ENCODE results near the gene APOD. TPM values are rescaled to one million over a fixed set of nuclear protein-coding genes. Genes with fewer than 3 reads are reported as not detected.

APOD gene
- total RNA-seq, 1 donor from 2014 or later = 92.5 TPM

- TF ChIP-seq CTCF (IDR thresholded peaks at IDR 0.05; ENCODE audit: borderline replicate concordance) = no peak
- Histone ChIP-seq H3K4me1 (peaks cover 24% of the 10 kb centered on the region), H3K9me3 (replicated peaks) (no peaks in the 10 kb centered on the region), H3K27me3 (ENCODE audit: low read depth) (no peaks in the 10 kb centered on the region), H3K36me3 (no peaks in the 10 kb centered on the region), H3K4me3 (no peak overlapping the region), H3K27ac (replicated peaks) (no peak overlapping the region)
- intact Hi-C loops (cut with micrococcal nuclease) = no loop called here
- DNase-seq = no peak
Measured at GRCh38 chr3:195554458-195554857, 29.3 kb downstream of the APOD start.

GRCh38 chr3:195553268-195553667 is 30.5 kb downstream of the APOD start:
- intact Hi-C loops (cut with micrococcal nuclease) = no loop called here
- Histone ChIP-seq H3K4me3 (no peak overlapping the region), H3K36me3 (no peaks in the 10 kb centered on the region), H3K27me3 (ENCODE audit: low read depth) (no peaks in the 10 kb centered on the region), H3K4me1 (peaks cover 18% of the 10 kb centered on the region), H3K9me3 (replicated peaks) (no peaks in the 10 kb centered on the region), H3K27ac (replicated peaks) (no peak overlapping the region)
- no peak for DNase-seq
- no peak for TF ChIP-seq CTCF (IDR thresholded peaks at IDR 0.05; ENCODE audit: borderline replicate concordance)

GRCh38 chr3:195551381-195551978 is 32.3 kb downstream of the APOD start:
- no peak for TF ChIP-seq CTCF (IDR thresholded peaks at IDR 0.05; ENCODE audit: borderline replicate concordance)
- Histone ChIP-seq H3K27ac (replicated peaks) (peak overlapping the region; percentile 30), H3K36me3 (no peaks in the 10 kb centered on the region), H3K4me3 (no peak overlapping the region), H3K4me1 (peaks cover 22% of the 10 kb centered on the region), H3K27me3 (ENCODE audit: low read depth) (no peaks in the 10 kb centered on the region), H3K9me3 (replicated peaks) (no peaks in the 10 kb centered on the region)
- peak; percentile 50 for DNase-seq
- intact Hi-C loops (cut with micrococcal nuclease) = no loop called here

- intact Hi-C loops (cut with micrococcal nuclease) = no loop called here
- no peak for DNase-seq
- H3K4me3 ChIP-seq = no peak overlapping the region
- peak overlapping the region; percentile 25 for H3K27ac ChIP-seq (replicated peaks)
- no peaks in the 10 kb centered on the region for H3K27me3 ChIP-seq (ENCODE audit: low read depth)
- no peak for TF ChIP-seq CTCF (IDR thresholded peaks at IDR 0.05; ENCODE audit: borderline replicate concordance)
- H3K9me3 ChIP-seq (replicated peaks) = no peaks in the 10 kb centered on the region
- H3K36me3 ChIP-seq = no peaks in the 10 kb centered on the region
- peaks cover 29% of the 10 kb centered on the region for H3K4me1 ChIP-seq
Measured at GRCh38 chr3:195550723-195551122, 33.0 kb downstream of the APOD start.

GRCh38 chr3:195549931-195550519 is 33.7 kb downstream of the APOD start:
- Histone ChIP-seq H3K36me3 (no peaks in the 10 kb centered on the region), H3K27ac (replicated peaks) (no peak overlapping the region), H3K27me3 (ENCODE audit: low read depth) (no peaks in the 10 kb centered on the region), H3K4me3 (no peak overlapping the region), H3K4me1 (peaks cover 36% of the 10 kb centered on the region), H3K9me3 (replicated peaks) (no peaks in the 10 kb centered on the region)
- intact Hi-C loops (cut with micrococcal nuclease) = no loop called here
- DNase-seq = no peak
- TF ChIP-seq CTCF (IDR thresholded peaks at IDR 0.05; ENCODE audit: borderline replicate concordance) = no peak

Data from left ventricle myocardium inferior (tissue), 1 donor.